T-helper 9 cell (primary cell): ENCODE measurements around the gene GPR31.
A peak's percentile ranks its signal among the peaks of the same experiment; 100 is the strongest.

Source experiments
- DNase-seq: peaks from one replicate; pipeline ENCODE4 v3.0.0-alpha.2; 2020

Gene GPR31

DNA sequence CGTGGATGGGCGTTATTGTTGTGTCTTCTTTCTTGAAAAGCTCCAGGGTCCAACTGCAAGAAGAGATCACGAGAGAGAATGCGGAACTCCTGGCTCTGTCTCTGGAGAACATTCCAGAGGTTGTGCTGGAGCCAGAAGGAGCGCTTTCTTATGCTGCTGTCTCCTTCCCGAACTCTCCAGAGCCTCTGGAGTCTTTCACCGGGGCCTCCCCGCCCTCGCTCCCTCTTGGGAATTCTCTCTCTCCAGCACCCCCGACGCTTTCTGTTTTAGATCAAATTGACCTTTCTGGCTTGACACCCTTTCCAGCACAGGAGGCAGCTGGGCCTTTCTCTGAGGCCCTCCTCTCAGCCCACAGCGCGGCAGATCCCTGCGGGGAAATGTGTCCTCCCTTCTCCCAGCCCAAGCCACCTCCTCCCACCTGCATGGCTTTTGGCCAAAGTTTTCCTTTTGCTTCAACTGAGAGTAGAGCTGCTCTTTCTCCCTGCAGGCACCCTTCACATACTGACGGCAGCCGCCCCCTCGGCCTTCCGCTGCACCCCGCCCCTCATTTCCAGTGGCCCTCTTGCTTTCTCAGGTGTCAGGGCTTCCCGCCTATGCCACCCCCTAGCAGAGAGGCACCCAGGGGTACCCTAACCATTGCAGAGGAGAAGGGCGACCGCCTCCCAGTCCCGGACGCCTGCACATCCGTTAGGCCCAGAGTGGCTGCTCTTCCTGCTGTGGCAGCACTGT lies 41.5 kb downstream of the GPR31 start:
- no peak for DNase-seq

DNA sequence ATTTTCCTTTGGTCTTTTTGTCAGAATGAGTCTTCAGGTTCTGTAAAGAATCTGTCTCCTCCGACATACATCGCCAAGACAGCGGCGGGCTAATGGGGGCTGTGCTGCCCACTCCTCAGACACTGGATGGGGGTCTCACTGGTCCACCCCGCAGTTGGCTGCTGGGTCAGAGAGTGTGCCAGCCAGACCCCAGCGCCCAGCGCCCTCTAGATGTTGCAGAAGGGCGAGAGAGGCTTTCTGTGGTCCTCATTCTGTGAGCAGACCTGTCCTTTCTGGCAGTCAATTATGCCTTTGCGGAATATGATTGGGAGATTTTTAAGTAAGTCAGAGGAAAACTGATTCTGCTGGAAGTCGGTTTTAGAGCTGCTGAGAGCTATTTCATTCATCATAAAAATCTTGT lies 42.7 kb downstream of the GPR31 start:
- DNase-seq, result no peak

DNA sequence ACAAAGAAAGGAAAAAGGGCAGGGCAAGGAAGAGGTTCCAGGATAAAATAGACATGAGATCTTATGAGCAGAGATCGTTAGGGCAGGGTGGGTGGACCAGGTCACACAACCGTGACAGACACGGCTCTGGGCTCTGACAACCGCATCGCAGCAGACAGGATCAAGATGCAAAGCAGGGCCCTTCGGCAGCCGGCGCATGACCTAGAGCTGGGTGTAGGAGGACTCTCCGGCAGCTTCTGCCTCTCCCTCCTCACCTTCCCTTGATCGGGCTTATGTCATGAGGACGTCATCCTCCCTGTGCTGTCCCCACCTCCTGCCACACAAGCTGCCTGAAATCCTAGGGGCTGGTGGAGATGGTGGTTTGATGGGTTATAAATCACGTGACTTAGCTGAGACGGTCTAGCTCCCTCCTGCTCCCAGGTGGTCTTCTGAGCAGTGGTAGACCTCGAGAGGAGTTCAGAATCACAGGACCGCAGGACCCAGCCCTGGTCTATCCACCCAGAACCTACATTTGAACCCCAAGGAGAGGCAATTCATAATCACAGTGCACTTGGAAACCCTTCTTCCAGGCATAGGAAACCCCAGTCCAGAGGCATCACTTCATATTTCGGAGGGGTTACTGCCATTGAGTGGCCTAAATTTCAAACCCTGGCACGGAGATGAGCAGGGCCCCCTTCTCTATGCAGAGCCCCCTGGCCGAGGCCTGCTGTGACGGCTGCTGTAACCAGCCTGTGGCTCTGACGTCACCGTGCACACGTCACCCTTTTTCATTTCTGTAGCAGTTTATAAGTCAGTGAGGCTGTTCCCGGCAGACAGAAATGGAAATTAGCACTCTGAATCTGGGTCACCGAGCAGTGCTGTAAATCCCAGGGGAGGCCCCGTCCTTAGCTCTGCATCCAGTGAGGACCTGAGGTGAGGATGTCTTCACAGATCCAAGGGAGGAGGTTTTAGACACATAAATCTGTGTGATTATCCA lies 43.6 kb downstream of the GPR31 start:
- peak; percentile 76 for DNase-seq

DNA sequence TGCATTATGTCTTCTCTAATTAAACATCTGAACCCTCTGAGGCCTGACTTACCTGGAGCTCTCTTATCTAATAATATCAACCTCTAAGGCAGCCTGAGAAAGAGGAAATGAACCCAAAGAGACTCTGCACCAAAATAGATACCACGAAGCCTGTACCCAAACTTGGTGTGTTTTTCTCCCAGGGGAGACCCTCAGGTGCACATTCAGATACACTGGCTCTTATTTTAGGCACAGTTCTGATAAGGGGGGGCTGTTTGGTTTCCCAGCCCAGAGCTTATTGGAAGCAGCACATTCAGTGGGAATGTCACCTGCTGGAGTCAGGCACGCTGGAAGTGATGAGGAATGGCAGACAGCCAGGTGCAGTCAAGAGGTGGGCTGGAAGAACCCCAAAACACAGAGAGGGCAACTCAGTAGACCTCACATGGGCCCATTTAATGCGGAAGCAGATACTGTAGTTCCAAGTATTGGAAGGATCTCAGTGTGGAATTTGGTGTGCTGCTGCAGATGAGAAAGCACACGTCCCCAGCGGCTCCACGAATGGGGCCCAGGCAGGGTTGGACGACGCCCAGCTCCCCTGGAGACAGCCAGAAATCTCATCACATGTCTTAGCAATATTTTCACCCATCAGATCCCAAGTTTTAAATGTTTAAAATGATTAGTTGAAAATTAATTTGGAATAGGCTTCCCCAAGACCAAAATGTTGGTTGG lies 44.6 kb downstream of the GPR31 start:
- DNase-seq, result no peak

DNA sequence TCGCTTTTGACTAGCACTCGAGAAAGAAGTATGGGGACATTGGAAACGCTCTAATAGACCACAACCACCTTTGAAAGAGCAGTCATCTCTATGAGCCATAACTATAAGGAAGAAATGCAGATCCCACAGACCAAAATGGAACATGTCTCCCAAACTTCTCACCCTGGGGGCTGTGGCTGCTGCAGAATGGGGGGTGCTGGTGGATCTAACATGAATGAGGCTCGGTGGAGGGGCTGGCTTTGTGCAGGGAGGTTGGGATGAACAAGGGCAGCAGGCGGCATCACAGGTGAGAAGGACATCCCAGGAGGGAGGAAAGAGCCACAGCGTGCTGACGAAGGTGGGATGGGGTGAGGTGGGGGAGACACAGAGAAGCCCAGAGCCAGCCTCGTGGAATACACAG lies 45.4 kb downstream of the GPR31 start:
- DNase-seq, result no peak

DNA sequence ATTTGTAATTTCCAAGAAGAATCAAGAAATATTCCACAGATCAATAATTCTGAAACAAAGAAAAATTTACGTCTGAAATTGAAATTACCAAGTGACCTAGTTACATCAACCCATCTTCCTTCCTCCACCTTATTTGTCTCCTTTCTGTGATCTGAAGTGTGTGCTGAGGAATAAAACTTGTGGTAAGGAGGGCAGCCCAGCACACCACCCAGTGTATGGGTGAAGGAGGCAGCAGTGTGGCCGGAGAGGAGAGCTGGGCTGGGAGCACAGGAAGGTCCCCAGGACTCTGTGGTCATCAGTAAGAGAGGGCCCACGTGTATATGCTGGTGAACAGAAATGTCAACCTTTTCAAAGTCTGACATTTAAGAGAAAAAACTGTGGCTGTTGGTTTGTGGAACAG lies 46.2 kb downstream of the GPR31 start:
- no peak for DNase-seq

DNA sequence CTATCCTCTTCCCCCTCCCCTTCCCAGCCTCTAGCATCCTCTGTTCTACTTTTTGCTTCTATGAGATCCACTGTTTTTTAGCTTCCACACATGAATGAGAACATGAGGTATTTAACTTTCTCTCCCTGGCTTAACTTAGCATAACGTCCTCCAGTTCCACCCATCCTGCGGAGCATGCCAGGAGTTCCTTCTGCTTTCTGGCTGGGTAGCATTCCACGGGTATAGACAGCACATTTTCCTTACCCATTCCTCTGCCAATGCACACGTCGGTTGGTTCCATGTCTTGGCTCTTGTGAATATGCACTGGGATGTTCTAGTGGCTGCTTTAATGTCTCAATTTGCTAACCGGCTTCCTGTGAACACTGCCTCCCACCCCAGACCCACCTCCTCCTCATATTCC lies 48.1 kb downstream of the GPR31 start:
- no peak for DNase-seq

DNA sequence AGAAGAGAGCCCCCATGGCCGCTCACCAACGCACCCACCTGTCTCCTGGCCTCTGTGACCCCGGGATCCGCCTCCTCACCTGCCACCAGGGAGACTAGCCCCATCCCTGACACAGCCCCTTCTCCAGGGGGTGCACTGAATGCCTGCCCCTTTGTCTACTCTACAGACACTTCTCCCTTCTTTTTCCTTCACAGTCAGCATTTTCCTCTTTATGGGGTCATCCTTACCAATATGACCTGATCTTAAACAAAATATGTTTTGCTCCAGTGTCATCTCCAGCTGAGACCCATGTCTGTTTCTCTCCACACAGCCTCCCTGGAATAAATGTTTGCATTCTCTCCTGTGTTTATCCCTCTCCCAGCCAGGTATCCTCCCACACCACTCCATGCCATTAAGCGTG lies 49.5 kb downstream of the GPR31 start:
- no peak for DNase-seq

DNA sequence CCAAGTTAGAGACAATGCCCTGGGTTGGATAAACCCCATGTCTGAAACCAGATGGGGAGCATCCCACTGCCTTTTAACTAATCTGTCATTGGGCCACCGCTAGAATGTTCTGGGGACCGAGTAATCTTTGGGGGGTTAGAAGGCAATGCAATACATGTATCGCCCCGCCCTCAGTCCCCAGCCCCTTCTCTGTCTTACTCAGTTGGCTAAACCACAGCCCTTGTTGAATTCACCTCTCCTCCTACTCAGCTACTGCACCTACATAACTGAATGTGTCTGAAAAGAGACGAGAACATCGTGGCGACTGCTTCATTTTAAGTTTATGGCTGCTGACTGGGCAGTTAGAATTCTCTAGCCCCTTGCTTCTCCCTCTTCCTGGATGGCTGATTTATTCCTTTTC lies 50.0 kb downstream of the GPR31 start:
- DNase-seq, result no peak

DNA sequence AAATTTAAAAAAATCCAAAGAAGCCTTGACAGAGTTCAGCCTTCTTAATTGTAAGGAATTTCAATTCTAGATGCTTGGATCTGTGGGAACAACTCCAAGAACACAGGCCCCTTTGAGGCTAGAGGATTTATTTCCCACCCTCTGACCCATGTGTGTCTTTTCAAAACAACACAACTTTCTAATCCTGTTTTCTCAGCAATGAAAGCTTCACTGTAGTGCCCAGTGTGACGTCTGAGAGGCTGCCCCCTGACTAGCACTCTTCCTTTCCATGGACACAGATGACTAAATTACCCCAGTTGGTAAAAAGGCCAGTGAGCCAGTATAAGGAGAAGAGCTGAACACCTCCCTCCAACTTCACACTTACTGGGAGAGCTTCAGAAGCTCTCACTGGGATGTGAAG lies 51.4 kb downstream of the GPR31 start:
- DNase-seq, result no peak
